Measurements from ENCODE around the gene NRCAM.

- TF ChIP-seq CTCF (IDR thresholded peaks at IDR 0.05; ENCODE audit: low read depth, low read length, missing input control): no peak
- TF ChIP-seq REST (IDR thresholded peaks at IDR 0.05): no peak
- TF ChIP-seq YY1 (IDR thresholded peaks at IDR 0.05): no peak
- no peak for TF ChIP-seq MAX (IDR thresholded peaks at IDR 0.05)
These were observed 207.8 kb downstream of the NRCAM start for GRCh38 chr7:108248418-108248817.

Data from liver (tissue), 2 donors.